SK-N-SH (cell line): ENCODE results near the gene PRKN.

ENCODE experiments used
- CHD2 ChIP-seq: fragments of 150-350 bp; IDR thresholded peaks from 2 replicates; pipeline ENCODE4 v1.6.1; 2018; ENCODE audit warnings: low read length; ENCODE audit not compliant: partially characterized antibody
- FOXM1 ChIP-seq: IDR thresholded peaks from 2 replicates; pipeline ENCODE4 v1.4.0; 2012; ENCODE audit warnings: low read depth, mild to moderate bottlenecking
- MXI1 ChIP-seq: IDR thresholded peaks from 2 replicates; pipeline ENCODE4 v1.6.1; 2012; ENCODE audit warnings: mild to moderate bottlenecking, low read depth, low read length, improper control_type of control experiment
- NFIC ChIP-seq: IDR thresholded peaks from 2 replicates; pipeline ENCODE4 v1.4.0; 2012; ENCODE audit warnings: borderline replicate concordance
- POLR2AphosphoS5 ChIP-seq: IDR thresholded peaks from 2 replicates; pipeline ENCODE4 v1.6.1; 2012; ENCODE audit warnings: low read depth, low read length
- RAD21 ChIP-seq: IDR thresholded peaks from 2 replicates; pipeline ENCODE4 v1.6.1; 2012; ENCODE audit warnings: mild to moderate bottlenecking, low read length
- RFX5 ChIP-seq: IDR thresholded peaks from 2 replicates; pipeline ENCODE4 v1.6.1; 2012; ENCODE audit warnings: mild to moderate bottlenecking, improper control_type of control experiment, low read length
- SIN3A ChIP-seq: IDR thresholded peaks from 2 replicates; pipeline ENCODE4 v1.6.1; 2012; ENCODE audit warnings: low read depth, mild to moderate bottlenecking, low read length, moderate library complexity, borderline replicate concordance
- TEAD4 ChIP-seq: IDR thresholded peaks from 2 replicates; pipeline ENCODE4 v1.4.0; 2012; ENCODE audit warnings: mild to moderate bottlenecking, borderline replicate concordance; ENCODE audit not compliant: insufficient read depth
- TF ChIP-seq, protein P1 (sequence below): fragments of 200-600 bp; sonication (generic); IDR thresholded peaks from 2 replicates; pipeline ENCODE4 v1.6.1; 2017; ENCODE audit warnings: antibody characterized with exemption, mild to moderate bottlenecking, moderate library complexity
- TF ChIP-seq, protein P2 (sequence below): IDR thresholded peaks from 2 replicates; pipeline ENCODE4 v1.4.0; 2012; ENCODE audit warnings: low read depth, borderline replicate concordance
- TF ChIP-seq, protein P3 (sequence below): IDR thresholded peaks from 2 replicates; pipeline ENCODE4 v1.6.1; 2012; ENCODE audit warnings: mild to moderate bottlenecking, low read depth, low read length, moderate library complexity
- TF ChIP-seq, protein P4 (sequence below): IDR thresholded peaks from 2 replicates; pipeline ENCODE4 v1.4.0; 2012; ENCODE audit warnings: low read depth, borderline replicate concordance
- TF ChIP-seq, protein P5 (sequence below): IDR thresholded peaks from 2 replicates; pipeline ENCODE4; 2012

DNA sequence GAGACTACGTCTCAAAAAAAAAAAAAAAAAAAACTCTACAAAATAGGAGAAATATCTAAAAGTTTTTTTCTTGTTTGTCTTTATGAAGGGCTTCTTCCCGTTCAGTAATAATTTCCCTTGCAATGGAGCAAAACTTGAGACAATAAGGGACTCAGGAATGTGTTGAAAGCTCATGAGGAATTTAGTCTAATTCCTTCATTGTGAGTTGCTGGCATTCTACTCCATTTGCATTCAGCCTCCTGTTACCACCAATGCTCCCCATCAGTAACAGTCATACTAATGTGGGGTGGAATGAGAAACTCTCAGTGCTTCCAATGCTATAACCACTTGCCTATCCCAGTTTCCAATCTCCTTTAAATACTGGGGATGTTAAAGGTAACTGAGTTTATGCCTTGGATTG, 877.0 kb downstream of the PRKN start:
- TF ChIP-seq, protein P1, sequence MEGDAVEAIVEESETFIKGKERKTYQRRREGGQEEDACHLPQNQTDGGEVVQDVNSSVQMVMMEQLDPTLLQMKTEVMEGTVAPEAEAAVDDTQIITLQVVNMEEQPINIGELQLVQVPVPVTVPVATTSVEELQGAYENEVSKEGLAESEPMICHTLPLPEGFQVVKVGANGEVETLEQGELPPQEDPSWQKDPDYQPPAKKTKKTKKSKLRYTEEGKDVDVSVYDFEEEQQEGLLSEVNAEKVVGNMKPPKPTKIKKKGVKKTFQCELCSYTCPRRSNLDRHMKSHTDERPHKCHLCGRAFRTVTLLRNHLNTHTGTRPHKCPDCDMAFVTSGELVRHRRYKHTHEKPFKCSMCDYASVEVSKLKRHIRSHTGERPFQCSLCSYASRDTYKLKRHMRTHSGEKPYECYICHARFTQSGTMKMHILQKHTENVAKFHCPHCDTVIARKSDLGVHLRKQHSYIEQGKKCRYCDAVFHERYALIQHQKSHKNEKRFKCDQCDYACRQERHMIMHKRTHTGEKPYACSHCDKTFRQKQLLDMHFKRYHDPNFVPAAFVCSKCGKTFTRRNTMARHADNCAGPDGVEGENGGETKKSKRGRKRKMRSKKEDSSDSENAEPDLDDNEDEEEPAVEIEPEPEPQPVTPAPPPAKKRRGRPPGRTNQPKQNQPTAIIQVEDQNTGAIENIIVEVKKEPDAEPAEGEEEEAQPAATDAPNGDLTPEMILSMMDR, result no peak
- TF ChIP-seq CHD2 (no peak), TEAD4 (no peak), SIN3A (no peak), RFX5 (no peak), MXI1 (no peak), RAD21 (no peak), POLR2AphosphoS5 (no peak), FOXM1 (no peak), NFIC (no peak)
- TF ChIP-seq, protein P2, sequence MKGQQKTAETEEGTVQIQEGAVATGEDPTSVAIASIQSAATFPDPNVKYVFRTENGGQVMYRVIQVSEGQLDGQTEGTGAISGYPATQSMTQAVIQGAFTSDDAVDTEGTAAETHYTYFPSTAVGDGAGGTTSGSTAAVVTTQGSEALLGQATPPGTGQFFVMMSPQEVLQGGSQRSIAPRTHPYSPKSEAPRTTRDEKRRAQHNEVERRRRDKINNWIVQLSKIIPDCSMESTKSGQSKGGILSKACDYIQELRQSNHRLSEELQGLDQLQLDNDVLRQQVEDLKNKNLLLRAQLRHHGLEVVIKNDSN, result no peak
- TF ChIP-seq, protein P3, sequence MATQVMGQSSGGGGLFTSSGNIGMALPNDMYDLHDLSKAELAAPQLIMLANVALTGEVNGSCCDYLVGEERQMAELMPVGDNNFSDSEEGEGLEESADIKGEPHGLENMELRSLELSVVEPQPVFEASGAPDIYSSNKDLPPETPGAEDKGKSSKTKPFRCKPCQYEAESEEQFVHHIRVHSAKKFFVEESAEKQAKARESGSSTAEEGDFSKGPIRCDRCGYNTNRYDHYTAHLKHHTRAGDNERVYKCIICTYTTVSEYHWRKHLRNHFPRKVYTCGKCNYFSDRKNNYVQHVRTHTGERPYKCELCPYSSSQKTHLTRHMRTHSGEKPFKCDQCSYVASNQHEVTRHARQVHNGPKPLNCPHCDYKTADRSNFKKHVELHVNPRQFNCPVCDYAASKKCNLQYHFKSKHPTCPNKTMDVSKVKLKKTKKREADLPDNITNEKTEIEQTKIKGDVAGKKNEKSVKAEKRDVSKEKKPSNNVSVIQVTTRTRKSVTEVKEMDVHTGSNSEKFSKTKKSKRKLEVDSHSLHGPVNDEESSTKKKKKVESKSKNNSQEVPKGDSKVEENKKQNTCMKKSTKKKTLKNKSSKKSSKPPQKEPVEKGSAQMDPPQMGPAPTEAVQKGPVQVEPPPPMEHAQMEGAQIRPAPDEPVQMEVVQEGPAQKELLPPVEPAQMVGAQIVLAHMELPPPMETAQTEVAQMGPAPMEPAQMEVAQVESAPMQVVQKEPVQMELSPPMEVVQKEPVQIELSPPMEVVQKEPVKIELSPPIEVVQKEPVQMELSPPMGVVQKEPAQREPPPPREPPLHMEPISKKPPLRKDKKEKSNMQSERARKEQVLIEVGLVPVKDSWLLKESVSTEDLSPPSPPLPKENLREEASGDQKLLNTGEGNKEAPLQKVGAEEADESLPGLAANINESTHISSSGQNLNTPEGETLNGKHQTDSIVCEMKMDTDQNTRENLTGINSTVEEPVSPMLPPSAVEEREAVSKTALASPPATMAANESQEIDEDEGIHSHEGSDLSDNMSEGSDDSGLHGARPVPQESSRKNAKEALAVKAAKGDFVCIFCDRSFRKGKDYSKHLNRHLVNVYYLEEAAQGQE, result no peak
- TF ChIP-seq, protein P4, sequence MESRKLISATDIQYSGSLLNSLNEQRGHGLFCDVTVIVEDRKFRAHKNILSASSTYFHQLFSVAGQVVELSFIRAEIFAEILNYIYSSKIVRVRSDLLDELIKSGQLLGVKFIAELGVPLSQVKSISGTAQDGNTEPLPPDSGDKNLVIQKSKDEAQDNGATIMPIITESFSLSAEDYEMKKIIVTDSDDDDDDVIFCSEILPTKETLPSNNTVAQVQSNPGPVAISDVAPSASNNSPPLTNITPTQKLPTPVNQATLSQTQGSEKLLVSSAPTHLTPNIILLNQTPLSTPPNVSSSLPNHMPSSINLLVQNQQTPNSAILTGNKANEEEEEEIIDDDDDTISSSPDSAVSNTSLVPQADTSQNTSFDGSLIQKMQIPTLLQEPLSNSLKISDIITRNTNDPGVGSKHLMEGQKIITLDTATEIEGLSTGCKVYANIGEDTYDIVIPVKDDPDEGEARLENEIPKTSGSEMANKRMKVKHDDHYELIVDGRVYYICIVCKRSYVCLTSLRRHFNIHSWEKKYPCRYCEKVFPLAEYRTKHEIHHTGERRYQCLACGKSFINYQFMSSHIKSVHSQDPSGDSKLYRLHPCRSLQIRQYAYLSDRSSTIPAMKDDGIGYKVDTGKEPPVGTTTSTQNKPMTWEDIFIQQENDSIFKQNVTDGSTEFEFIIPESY, result no peak
- TF ChIP-seq, protein P5, sequence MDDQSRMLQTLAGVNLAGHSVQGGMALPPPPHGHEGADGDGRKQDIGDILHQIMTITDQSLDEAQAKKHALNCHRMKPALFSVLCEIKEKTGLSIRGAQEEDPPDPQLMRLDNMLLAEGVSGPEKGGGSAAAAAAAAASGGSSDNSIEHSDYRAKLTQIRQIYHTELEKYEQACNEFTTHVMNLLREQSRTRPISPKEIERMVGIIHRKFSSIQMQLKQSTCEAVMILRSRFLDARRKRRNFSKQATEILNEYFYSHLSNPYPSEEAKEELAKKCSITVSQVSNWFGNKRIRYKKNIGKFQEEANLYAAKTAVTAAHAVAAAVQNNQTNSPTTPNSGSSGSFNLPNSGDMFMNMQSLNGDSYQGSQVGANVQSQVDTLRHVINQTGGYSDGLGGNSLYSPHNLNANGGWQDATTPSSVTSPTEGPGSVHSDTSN, result no peak
